ENCODE results near the gene VCP.

Gene VCP

DNA sequence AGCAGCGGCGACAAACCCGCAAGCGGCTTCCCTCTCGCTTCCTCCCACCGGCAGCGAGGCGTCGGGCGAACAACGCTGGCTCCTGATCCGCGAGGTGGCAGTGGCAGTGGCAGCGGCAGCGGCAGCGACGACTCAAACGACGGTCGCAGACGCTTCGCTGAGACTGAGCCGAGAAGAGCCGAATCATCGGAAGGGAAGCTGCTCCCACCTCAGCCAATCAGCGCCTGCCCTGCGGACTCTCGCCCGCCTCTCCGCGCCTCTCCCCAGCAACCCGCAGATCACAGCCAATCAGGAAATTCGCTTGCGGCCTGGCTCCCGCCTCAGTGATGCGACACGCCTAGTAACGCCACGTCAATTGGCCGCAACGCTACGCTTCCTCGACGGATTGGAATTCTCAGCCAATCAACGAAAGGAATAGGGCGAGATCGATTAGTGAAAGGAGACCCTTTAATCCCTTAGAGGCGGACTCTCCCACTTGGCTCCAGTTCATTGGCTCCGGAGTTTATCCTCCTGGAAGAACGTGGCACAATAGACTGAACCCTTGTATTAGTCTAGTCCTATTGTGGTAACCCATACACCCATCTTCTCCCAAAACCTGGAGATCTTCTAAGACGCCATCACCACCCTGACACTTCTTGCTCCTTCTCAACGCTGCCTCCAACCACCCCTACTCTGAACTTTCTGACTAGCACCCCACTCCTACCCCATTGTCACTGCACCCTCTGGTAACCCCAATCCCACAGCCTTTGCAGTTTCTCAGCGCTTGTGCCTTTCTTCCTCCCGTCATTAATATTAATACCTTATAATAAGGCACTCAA lies at the start of gene VCP:
Gene VCP, minus strand, starts transcription at position 165 of the 818 bp plus-strand sequence. CDS start 272 bp downstream, outside the sequence.
- DNase-seq (ENCODE audit: low spot score) = peak; percentile 99

- DNase-seq (ENCODE audit: low spot score) = peak; percentile 91
Measured at GRCh38 chr9:35116898-35117551, 44.6 kb upstream of the VCP start.

- no peak for DNase-seq (ENCODE audit: low spot score)
Measured at GRCh38 chr9:35116539-35116897, 44.1 kb upstream of the VCP start.

GRCh38 chr9:35115680-35116538 lies 43.5 kb upstream of the VCP start, which contains the start of gene ATOSB:
Gene ATOSB, minus strand, starts transcription at chr9:35115862. Its CDS starts 7,588 bp downstream, at chr9:35108274.
- DNase-seq (ENCODE audit: low spot score) = peak; percentile 81

- DNase-seq (ENCODE audit: low spot score) = peak; percentile 65
Measured at GRCh38 chr9:35114840-35115628, 42.6 kb upstream of the VCP start.

DNA sequence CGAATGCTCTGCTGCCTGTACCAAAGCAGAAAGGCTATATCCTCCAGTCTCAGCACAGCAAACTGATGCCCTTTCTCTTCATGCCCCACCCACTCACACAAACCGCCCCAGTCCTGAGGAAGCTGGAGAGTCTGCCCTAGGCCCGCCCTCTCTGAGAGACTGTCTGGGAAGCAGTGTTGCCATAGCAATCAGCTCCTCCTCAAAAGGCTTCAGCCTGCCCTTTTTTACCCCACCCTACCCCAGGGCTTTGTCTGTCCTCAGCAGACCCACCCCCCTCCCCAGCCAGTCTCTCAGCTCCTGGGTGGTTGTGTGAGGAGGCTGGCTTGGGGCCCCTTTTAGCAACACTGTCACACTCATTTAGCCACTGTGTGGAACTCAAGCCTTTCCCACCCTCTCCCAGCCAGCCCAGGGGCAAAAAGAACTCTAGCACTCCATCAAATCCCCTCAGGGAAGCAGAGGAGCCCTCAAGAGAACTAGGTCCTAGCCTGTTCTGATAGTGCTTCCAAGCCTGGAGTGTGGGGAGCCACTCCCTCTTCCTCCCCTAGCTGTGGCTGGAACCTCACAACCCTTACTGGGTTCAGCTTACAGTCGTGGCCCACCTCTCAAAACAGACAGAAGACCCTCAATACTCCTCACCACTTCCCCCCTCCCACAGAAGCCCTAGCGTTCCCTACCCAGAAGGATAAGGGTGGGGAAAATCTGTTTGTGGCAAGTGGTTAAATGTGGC lies 41.9 kb upstream of the VCP start:
- DNase-seq (ENCODE audit: low spot score) = peak; percentile 69

DNA sequence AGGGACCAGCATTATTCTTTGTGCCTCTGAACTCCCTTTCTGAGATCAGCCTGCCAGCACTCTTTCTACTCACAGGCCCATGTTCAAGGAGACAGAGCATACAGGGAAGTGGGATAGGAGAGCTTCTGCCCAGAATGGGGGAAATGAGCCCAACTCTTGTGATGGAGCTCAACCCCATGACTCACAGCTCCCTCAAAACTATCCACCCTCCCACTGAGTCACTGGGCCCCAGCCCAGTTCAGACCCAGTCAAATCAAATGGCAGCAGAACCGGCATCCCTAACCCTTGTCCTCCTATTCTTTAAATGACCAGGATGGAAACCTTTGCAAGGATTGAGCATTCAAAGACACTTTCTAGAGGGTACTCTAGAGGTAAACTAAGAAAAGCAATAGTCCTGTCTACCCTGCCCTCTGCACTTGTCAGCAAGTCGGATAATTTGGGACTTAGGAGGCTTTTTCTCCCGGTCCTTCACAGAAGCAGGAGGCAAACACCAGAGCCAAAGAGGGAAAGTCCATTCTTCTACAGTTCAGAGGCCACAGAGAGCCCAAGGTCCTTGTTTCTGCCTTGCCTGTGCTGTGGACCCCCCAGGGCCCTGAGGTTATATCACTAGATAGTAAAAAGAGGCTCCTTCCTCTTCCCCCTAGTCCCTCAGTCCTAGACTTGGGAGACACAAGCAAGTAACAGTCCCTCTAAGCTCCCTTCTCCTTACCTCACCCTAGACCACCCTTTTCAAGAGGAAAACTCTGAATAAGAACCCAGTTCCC lies 40.0 kb upstream of the VCP start:
- no peak for DNase-seq (ENCODE audit: low spot score)

- DNase-seq (ENCODE audit: low spot score) = peak; percentile 99
Measured at GRCh38 chr9:35111001-35111933, 38.8 kb upstream of the VCP start.

DNA sequence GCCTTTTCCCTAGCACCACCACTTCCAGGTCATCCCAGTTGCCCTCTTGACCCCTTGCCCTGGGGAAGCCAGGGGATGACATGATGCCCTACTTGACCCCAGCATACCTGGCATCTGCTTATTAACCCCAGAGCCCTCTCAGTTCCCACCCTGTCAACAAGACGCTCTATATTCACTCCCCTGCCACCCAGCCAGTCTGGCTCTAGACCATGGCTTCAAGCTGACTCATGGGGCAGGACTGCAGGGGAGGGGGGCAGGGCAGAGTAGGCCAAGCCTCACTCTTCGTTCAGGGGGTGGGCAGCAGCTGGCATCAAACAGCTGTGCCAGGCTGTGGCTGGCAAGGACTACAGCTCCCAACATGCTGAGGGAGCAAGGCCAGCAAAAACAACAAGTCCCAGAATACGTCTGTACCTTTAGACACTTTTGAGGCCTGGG lies 37.9 kb upstream of the VCP start:
- DNase-seq (ENCODE audit: low spot score) = peak; percentile 84

DNA sequence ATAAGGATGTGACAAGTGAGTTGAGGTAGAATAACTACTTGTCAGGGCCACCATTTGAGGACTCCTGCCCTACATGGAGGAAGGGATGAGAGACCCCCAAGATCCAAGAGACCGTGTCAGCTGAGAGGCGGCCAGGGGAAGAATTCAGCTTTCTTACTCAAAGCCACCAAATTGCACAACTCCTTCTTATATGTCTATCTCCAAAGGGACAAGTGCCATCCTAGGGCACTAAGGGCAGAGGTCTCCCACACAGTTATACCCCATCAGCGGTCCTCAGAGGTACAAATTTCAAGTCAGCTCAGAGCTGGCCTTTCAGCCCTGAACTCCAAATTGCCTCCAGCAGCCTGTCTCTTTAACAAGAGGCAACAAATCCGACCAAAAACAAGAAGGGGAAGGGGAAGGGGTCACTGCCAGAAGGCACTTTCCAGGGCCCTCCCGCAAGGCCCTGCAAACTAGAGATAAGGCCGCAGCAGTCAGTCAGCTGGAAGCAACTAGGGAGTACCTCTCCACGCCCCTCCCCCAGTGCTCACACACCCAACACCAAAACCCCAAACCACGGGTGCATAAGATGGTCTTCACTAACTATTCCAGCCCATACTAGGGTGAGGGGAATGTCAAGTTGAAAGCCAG lies 36.6 kb upstream of the VCP start:
- DNase-seq (ENCODE audit: low spot score) = no peak

GRCh38 chr9:35108461-35108860 lies 36.0 kb upstream of the VCP start:
- no peak for DNase-seq (ENCODE audit: low spot score)

- no peak for DNase-seq (ENCODE audit: low spot score)
Measured at GRCh38 chr9:35107297-35108290, 35.2 kb upstream of the VCP start.

DNA sequence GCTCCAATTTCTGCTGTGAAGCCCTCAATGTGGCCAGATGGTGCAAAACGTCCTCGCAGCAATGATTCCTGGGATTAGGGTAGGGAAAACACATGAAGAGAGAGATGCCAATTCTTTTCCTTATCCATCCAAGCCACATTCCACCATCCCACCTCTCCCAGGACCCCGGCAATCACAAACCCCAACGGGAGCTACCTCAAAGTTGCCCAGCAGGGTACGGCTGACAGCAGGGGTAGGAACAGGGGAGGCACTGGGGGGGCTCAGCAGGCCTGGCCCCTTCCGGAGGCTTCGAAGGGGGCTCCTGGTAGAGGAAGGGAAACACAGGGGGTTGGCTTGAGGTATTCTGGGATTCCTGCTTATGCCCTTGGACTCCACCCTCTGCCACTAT lies 33.9 kb upstream of the VCP start:
- no peak for DNase-seq (ENCODE audit: low spot score)

GRCh38 chr9:35105571-35106342 lies 33.3 kb upstream of the VCP start:
- no peak for DNase-seq (ENCODE audit: low spot score)

DNA sequence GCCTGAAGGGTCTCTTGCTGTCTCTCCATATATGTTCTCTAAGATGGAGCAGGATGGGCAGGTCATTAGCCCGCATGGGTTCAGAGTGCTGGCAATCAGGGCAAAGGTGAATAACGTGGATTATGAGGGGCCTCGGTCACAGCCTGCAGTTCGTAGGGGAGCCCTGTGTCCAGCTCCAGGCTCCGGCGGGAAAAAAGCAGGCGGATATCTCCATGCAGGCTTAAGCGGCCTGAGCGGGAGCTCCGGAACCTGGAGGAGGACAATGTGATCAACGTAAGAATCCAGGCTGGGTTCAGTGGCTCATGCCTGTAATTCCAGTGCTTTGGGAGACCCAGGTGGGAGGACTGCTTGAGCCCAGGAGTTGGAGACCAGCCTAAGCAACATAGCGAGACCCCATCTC lies 32.7 kb upstream of the VCP start:
- no peak for DNase-seq (ENCODE audit: low spot score)

GRCh38 chr9:35104586-35104985 lies 32.2 kb upstream of the VCP start:
- no peak for DNase-seq (ENCODE audit: low spot score)

Data from globus pallidus (tissue), 1 donor.